K562 (cell line): Measurements from ENCODE around the gene OPCML. TPM values are rescaled to one million over a fixed set of nuclear protein-coding genes. Genes with fewer than 3 reads are reported as not detected.

Experiments used
- ATAC-seq: fragments of 200-7000 bp; cut with Tn5 transposase; 3 replicates; pipeline ENCODE4 v1.9.1; 2020; ENCODE audit warnings: moderate library complexity
- BruUV-seq: library from RNA; stranded (reverse); fragments of 400-500 nt; replicated peaks from 2 replicates; lab custom pipeline; 2021; lab: Mats Ljungman, UMichigan
- CTCF ChIA-PET: fragments of 300-600 bp; formaldehyde crosslinking; extraction: SDS; loops from one replicate; lab custom pipeline; 2021; ENCODE audit warnings: low intra/inter-chr PET ratio; lab: Yijun Ruan, JAX
- POLR2A ChIA-PET: fragments of 300-600, 350-650 bp; sonication (Branson Sonifier 250); formaldehyde crosslinking; extraction: SDS; loops from one replicate; lab custom pipeline; 2021; ENCODE audit warnings: antibody characterized with exemption, inconsistent platforms; lab: Yijun Ruan, JAX
- DNase-seq, 4 experiments: peaks; one replicate each; pipeline versions ENCODE4 v3.0.0 to v3.0.0-alpha.2; 2011 to 2018; ENCODE audit warnings: low spot score in 3 of 4, mixed read lengths in 3 of 4; ENCODE audit errors: extremely low read depth in 1 of 4
- FAIRE-seq: peaks from 2 replicates; lab custom pipeline; 2011; peaks lifted over from hg19 to GRCh38; lab: Jason Lieb, UNC
- H2AFZ ChIP-seq: 2 replicates; pipeline ENCODE4 v1.6.0; 2011; ENCODE audit warnings: low read depth, low read length, control low read depth, inconsistent platforms
- H3K27ac ChIP-seq: fragments of 200-600 bp; 3 replicates; pipeline ENCODE4 v1.8.0; 2011; ENCODE audit warnings: low read depth, mild to moderate bottlenecking, control low read depth, inconsistent platforms, low read length, moderate library complexity, mixed read lengths; ENCODE audit errors: extremely low read depth
- H3K27me3 ChIP-seq, 2 experiments: fragments of 300-600 bp in 1 of 2; 2 replicates in 1 of 2; 3 replicates in 1 of 2; pipeline versions ENCODE4 v1.6.0 to v1.8.0; 2011; ENCODE audit warnings: inconsistent platforms in 2 of 2, low read length in 2 of 2, mild to moderate bottlenecking in 1 of 2, mixed read lengths in 1 of 2, moderate library complexity in 1 of 2; ENCODE audit not compliant: control insufficient read depth in 2 of 2, insufficient read depth in 2 of 2
- H3K36me3 ChIP-seq: fragments of 300-600 bp; 3 replicates; pipeline ENCODE4 v1.8.0; 2011; ENCODE audit warnings: mild to moderate bottlenecking, low read length, inconsistent platforms; ENCODE audit not compliant: control insufficient read depth, insufficient read depth
- H3K4me1 ChIP-seq, 2 experiments: fragments of 200-600 bp in 1 of 2; replicated peaks in 1 of 2; 2 replicates in 1 of 2; 3 replicates in 1 of 2; pipeline versions ENCODE4 v1.5.1 to v1.8.0; 2011; ENCODE audit warnings: inconsistent platforms in 2 of 2, low read length in 2 of 2, mild to moderate bottlenecking in 1 of 2, mixed read lengths in 1 of 2, moderate library complexity in 1 of 2; ENCODE audit not compliant: control insufficient read depth in 2 of 2, insufficient read depth in 2 of 2
- H3K4me2 ChIP-seq: 2 replicates; pipeline ENCODE4 v1.6.1; 2011; ENCODE audit warnings: low read length, control low read depth, inconsistent platforms, mixed read lengths; ENCODE audit not compliant: insufficient read depth
- H3K4me3 ChIP-seq: fragments of 200-600 bp; sonication (generic), shearing (Covaris generic); 2 replicates; pipeline ENCODE4 v1.5.1; 2016; ENCODE audit warnings: control low read depth, inconsistent platforms
- H3K79me2 ChIP-seq: fragments of 200-600 bp; 3 replicates; pipeline ENCODE4 v1.8.0; 2011; ENCODE audit warnings: low read length, inconsistent platforms; ENCODE audit not compliant: control insufficient read depth, insufficient read depth
- H3K9ac ChIP-seq, 2 experiments: 2 replicates each; pipeline versions ENCODE4 v1.6.0 to v1.6.1; 2011; ENCODE audit warnings: low read depth in 2 of 2, low read length in 2 of 2, control low read depth in 1 of 2, inconsistent platforms in 1 of 2, mild to moderate bottlenecking in 1 of 2, mixed read lengths in 1 of 2; ENCODE audit not compliant: insufficient read depth in 1 of 2
- H3K9me1 ChIP-seq: one replicate; pipeline ENCODE4 v1.6.0; 2011; ENCODE audit warnings: inconsistent platforms, mild to moderate bottlenecking, low read length, moderate library complexity; ENCODE audit not compliant: control insufficient read depth, insufficient read depth
- H3K9me3 ChIP-seq: replicated peaks from 2 replicates; pipeline ENCODE4 v1.5.1; 2011; ENCODE audit warnings: low read depth, low read length, inconsistent platforms; ENCODE audit not compliant: control insufficient read depth, insufficient read depth
- H4K20me1 ChIP-seq: replicated peaks from 2 replicates; pipeline ENCODE4 v1.6.1; 2011; ENCODE audit warnings: low read length, inconsistent platforms, mixed read lengths; ENCODE audit not compliant: control insufficient read depth, insufficient read depth
- CEBPB ChIP-seq: fragments of 450-650 bp; IDR thresholded peaks from 2 replicates; pipeline ENCODE4 v1.6.1; 2016; ENCODE audit warnings: missing genetic modification characterization, missing compliant biosample characterization
- CHD2 ChIP-seq: IDR thresholded peaks from 2 replicates; pipeline ENCODE4 v1.6.1; 2011; ENCODE audit warnings: low read depth, low read length
- COPS2 ChIP-seq: fragments of 450-650 bp; conservative IDR thresholded peaks from 2 replicates; pipeline ENCODE4 v1.6.1; 2016; ENCODE audit warnings: mild to moderate bottlenecking, moderate library complexity
- DDX20 ChIP-seq: fragments of 450-650 bp; IDR thresholded peaks from 2 replicates; pipeline ENCODE4 v1.6.1; 2016; ENCODE audit warnings: missing genetic modification characterization, low read depth, mild to moderate bottlenecking, missing compliant biosample characterization, moderate library complexity
- ELF1 ChIP-seq: fragments of 200-800 bp; sonication (Bioruptor generic); IDR thresholded peaks from 2 replicates; pipeline ENCODE4 v1.6.1; 2016; ENCODE audit warnings: missing genetic modification characterization, missing compliant biosample characterization
- EZH2 ChIP-seq: IDR thresholded peaks from 2 replicates; pipeline ENCODE4 v1.6.1; 2012; ENCODE audit warnings: low read depth, mild to moderate bottlenecking, inconsistent platforms, low read length, borderline replicate concordance
- FOXK1 ChIP-seq: sonication (generic); formaldehyde crosslinking; IDR thresholded peaks from 2 replicates; pipeline ENCODE4 v1.8.0; 2022; ENCODE audit warnings: missing genetic modification reagents, mild to moderate bottlenecking, borderline replicate concordance
- HMGN3 ChIP-seq: IDR thresholded peaks from 2 replicates; pipeline ENCODE4 v1.6.1; 2011; ENCODE audit warnings: borderline replicate concordance, low read depth, mild to moderate bottlenecking, mixed read lengths, low read length; ENCODE audit not compliant: insufficient read length; ENCODE audit errors: extremely low read depth
- HNRNPUL1 ChIP-seq: fragments of 200-400 bp; formaldehyde crosslinking; IDR thresholded peaks from 2 replicates; pipeline ENCODE4 v1.6.1; 2017; ENCODE audit warnings: low read length
- NCOA1 ChIP-seq: fragments of 450-650 bp; IDR thresholded peaks from 2 replicates; pipeline ENCODE4 v1.6.1; 2016; ENCODE audit warnings: low read depth
- SMARCB1 ChIP-seq: IDR thresholded peaks from 2 replicates; pipeline ENCODE4 v1.6.1; 2011; ENCODE audit warnings: improper control_type of control experiment, low read depth; ENCODE audit not compliant: insufficient read length
- SRSF7 ChIP-seq: fragments of 200-400 bp; formaldehyde crosslinking; optimal IDR thresholded peaks from 2 replicates; pipeline ENCODE3; 2017; ENCODE audit warnings: mild to moderate bottlenecking, low read depth, low read length
- TBL1XR1 ChIP-seq, 2 experiments: IDR thresholded peaks; 2 replicates each; pipeline ENCODE4 v1.6.1; 2012; ENCODE audit warnings: improper control_type of control experiment in 2 of 2, low read length in 2 of 2, mild to moderate bottlenecking in 1 of 2
- ZC3H11A ChIP-seq: IDR thresholded peaks from 2 replicates; pipeline ENCODE4 v1.6.1; 2012; ENCODE audit warnings: low read depth, low read length, improper control_type of control experiment
- ZNF280A ChIP-seq: fragments of 450-650 bp; IDR thresholded peaks from 2 replicates; pipeline ENCODE4 v1.6.1; 2018; ENCODE audit warnings: mild to moderate bottlenecking, low read depth; ENCODE audit not compliant: partially characterized antibody
- ZNF778 ChIP-seq: fragments of 450-650 bp; formaldehyde crosslinking; IDR thresholded peaks from 2 replicates; pipeline ENCODE4 v1.4.0; 2020; ENCODE audit warnings: mild to moderate bottlenecking, moderate library complexity
- WGBS: fragments of 100-300 bp; shearing (Covaris generic); methylation state at CpG from one replicate; pipeline ENCODE4 v1.1.6; 2016; ENCODE audit warnings: low coverage, mixed read lengths; ENCODE audit not compliant: insufficient coverage; ENCODE audit errors: missing lambda C conversion rate; 5-methylcytosine and 5-hydroxymethylcytosine counted together
- in situ Hi-C: fragments of 300-500 bp; cut with MboI; formaldehyde crosslinking; loops from 4 replicates; pipeline ENCODE4 v1.15.0; 2018; ENCODE audit warnings: inconsistent platforms, mixed read lengths
- intact Hi-C: fragments of 100-400 bp; cut with micrococcal nuclease; formaldehyde crosslinking; loops from 2 replicates; pipeline ENCODE4 v1.14.2; 2022
- polyA plus RNA-seq, 8 experiments: library from polyadenylated mRNA; depleted of rRNA in 4 of 8; stranded (reverse) in 5 of 8; unstranded in 3 of 8; fragments of >200 nt; fragmentation: Nextera tagmentation in 2 of 8; fragmentation: Illumina TruSeq in 1 of 8; extraction: Ambion mirVana in 2 of 8; extraction: Trizol in 1 of 8; gene quantifications; 2 replicates each; pipeline versions ENCODE4 v1.2.1 to v1.2.3, GENCODE V29; 2011 to 2014; ENCODE audit warnings: inconsistent platforms in 1 of 8, missing spikeins in 1 of 8
- total RNA-seq, 7 experiments: library from RNA; depleted of rRNA in 6 of 7; stranded (reverse); fragments of >200 nt in 6 of 7; fragmentation: Illumina TruSeq in 2 of 7; extraction: Trizol in 2 of 7; gene quantifications; 2 replicates each; pipeline versions ENCODE4 v1.2.1 to v1.2.3, GENCODE V29; 2011 to 2021; ENCODE audit warnings: low replicate concordance in 1 of 7
- TF ChIP-seq, protein P1 (sequence below): sonication (generic); formaldehyde crosslinking; IDR thresholded peaks from 2 replicates; pipeline ENCODE4 v1.8.1; 2023; ENCODE audit warnings: mild to moderate bottlenecking, missing genetic modification reagents

OPCML gene
- total and polyA plus RNA-seq, 9 of the 15 experiments (the other 6 are each of a cell fraction or from before 2014, with no cell fraction given): not detected

DNA sequence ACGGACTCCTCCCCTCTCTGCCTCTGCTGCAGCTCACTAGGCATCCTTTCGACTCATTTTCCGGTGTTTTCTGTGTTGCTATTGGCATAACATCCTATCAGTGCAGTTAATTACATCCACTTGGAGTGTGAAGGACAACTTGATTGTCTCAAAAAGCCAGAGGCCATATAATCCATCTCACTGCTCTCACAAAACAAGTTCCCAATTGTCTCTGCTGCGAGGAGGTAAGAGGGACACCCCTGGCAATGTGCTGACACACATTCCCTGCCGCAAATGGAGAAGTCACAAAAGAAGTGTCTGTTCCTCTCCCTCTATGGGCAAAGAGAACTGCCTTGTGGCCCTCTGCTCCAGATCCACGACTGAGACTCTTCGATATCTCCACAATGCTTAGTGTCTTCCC lies 618.4 kb downstream of the OPCML start:
- 2% methylated on average over 7 of the region's 7 CpGs for WGBS
- BruUV-seq: no TSS peak
- ChIA-PET POLR2A (no interaction called here), CTCF (no interaction called here)
- Histone ChIP-seq H2AFZ (no peak overlapping the region), H3K79me2 (no peaks in the 10 kb centered on the region), H3K9ac (no peak overlapping the region), H3K9me3 (no peaks in the 10 kb centered on the region), H3K4me2 (no peak overlapping the region), H3K4me3 (no peak overlapping the region), H3K9me1 (no peaks in the 10 kb centered on the region), H3K27me3 (no peaks in the 10 kb centered on the region), H3K36me3 (no peaks in the 10 kb centered on the region), H3K27ac (no peak overlapping the region), H4K20me1 (no peaks in the 10 kb centered on the region), H3K4me1 (no peaks in the 10 kb centered on the region)
- intact Hi-C loops: no loop called here
- in situ Hi-C loops: no loop called here
- DNase-seq: no peak
- no peak for ATAC-seq
- FAIRE-seq: no peak
- no peak for TF ChIP-seq COPS2
- TF ChIP-seq SRSF7: no peak
- no peak for TF ChIP-seq ZC3H11A
- no peak for TF ChIP-seq ELF1 (tag)
- no peak for TF ChIP-seq HMGN3
- no peak for TF ChIP-seq ZNF778 (CRISPR knock-in tag)
- TF ChIP-seq FOXK1 (CRISPR knock-in tag): no peak
- TF ChIP-seq EZH2: no peak
- no peak for TF ChIP-seq HNRNPUL1
- no peak for TF ChIP-seq TBL1XR1 (IDR thresholded peaks at IDR 0.05; ENCODE audit: low read length in 2 of 2)
- TF ChIP-seq NCOA1: no peak
- no peak for TF ChIP-seq DDX20
- no peak for TF ChIP-seq SMARCB1
- TF ChIP-seq, protein P1, sequence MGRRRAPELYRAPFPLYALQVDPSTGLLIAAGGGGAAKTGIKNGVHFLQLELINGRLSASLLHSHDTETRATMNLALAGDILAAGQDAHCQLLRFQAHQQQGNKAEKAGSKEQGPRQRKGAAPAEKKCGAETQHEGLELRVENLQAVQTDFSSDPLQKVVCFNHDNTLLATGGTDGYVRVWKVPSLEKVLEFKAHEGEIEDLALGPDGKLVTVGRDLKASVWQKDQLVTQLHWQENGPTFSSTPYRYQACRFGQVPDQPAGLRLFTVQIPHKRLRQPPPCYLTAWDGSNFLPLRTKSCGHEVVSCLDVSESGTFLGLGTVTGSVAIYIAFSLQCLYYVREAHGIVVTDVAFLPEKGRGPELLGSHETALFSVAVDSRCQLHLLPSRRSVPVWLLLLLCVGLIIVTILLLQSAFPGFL (CRISPR knock-in tag): no peak
- no peak for TF ChIP-seq CEBPB (tag)
- TF ChIP-seq ZNF280A: no peak
- no peak for TF ChIP-seq CHD2
- TF ChIP-seq, all 486 proteins: peak for 0
